Epidermal melanocyte (primary cell): ENCODE results near the gene SENP7.
"Not testable (repeated sequence)": the region's sequence is repeated elsewhere in the genome, so short reads cannot be mapped to it uniquely, and the experiment has no call there.

Source experiments
- DNase-seq: peaks from one replicate; pipeline ENCODE4 v3.0.0; 2011; ENCODE audit warnings: low spot score; ENCODE audit not compliant: insufficient read length

The SENP7 gene

GRCh38 chr3:101527906-101528305 lies 14.9 kb upstream of the SENP7 start:
- no peak for DNase-seq

GRCh38 chr3:101527441-101527840 lies 14.4 kb upstream of the SENP7 start:
- no peak for DNase-seq

- DNase-seq = no peak
Observed at GRCh38 chr3:101521211-101521701, 8.2 kb upstream of the SENP7 start.

- DNase-seq = no peak
Observed at GRCh38 chr3:101519685-101520365, 6.8 kb upstream of the SENP7 start.

GRCh38 chr3:101518421-101518871 lies 5.4 kb upstream of the SENP7 start:
- no peak for DNase-seq

GRCh38 chr3:101513419-101513986 lies 491 bp upstream of the SENP7 start:
- no peak for DNase-seq

GRCh38 chr3:101512396-101512645 lies 691 bp downstream of the SENP7 start:
- DNase-seq = no peak

- no peak for DNase-seq
Observed at GRCh38 chr3:101509811-101510210, 3.2 kb downstream of the SENP7 start.

GRCh38 chr3:101509281-101509680 lies 3.7 kb downstream of the SENP7 start:
- no peak for DNase-seq

- DNase-seq = no peak
Observed at GRCh38 chr3:101501783-101502182, 11.2 kb downstream of the SENP7 start.

- DNase-seq = no peak
Observed at GRCh38 chr3:101500208-101500607, 12.8 kb downstream of the SENP7 start.

GRCh38 chr3:101497803-101498202 lies 15.2 kb downstream of the SENP7 start:
- DNase-seq = no peak

- no peak for DNase-seq
Observed at GRCh38 chr3:101495552-101495951, 17.5 kb downstream of the SENP7 start.

- DNase-seq = no peak
Observed at GRCh38 chr3:101484805-101485620, 28.0 kb downstream of the SENP7 start.

GRCh38 chr3:101478980-101479379 lies 34.0 kb downstream of the SENP7 start:
- DNase-seq = no peak

GRCh38 chr3:101474841-101475552 lies 38.0 kb downstream of the SENP7 start:
- DNase-seq = not testable (repeated sequence)

GRCh38 chr3:101468676-101469075 lies 44.3 kb downstream of the SENP7 start:
- DNase-seq = not testable (repeated sequence)

GRCh38 chr3:101467310-101467663 lies 45.7 kb downstream of the SENP7 start:
- DNase-seq = not testable (repeated sequence)

- DNase-seq = no peak
Observed at GRCh38 chr3:101466465-101467309, 46.3 kb downstream of the SENP7 start.

- DNase-seq = no peak
Observed at GRCh38 chr3:101464235-101464634, 48.8 kb downstream of the SENP7 start.

- no peak for DNase-seq
Observed at GRCh38 chr3:101461451-101461850, 51.6 kb downstream of the SENP7 start.
